Endodermal cell (in vitro differentiated cells): ENCODE measurements around the gene EVI5L. TPM values are rescaled to one million over a fixed set of nuclear protein-coding genes. Genes with fewer than 3 reads are reported as not detected.

ENCODE experiments used
- DNase-seq: peaks from one replicate; pipeline ENCODE4 v3.0.0-alpha.2; 2017
- H3K27ac ChIP-seq: 2 replicates; pipeline ENCODE4 v1.5.1; 2013; ENCODE audit warnings: mild to moderate bottlenecking, low read depth, low read length, moderate library complexity
- H3K27me3 ChIP-seq: 2 replicates; pipeline ENCODE4 v1.6.1; 2013; ENCODE audit warnings: mild to moderate bottlenecking, low read length, moderate library complexity; ENCODE audit not compliant: insufficient read depth, control insufficient read depth, poor library complexity, severe bottlenecking
- H3K36me3 ChIP-seq: 2 replicates; pipeline ENCODE4 v1.7.0; 2013; ENCODE audit warnings: mild to moderate bottlenecking, low read length, moderate library complexity; ENCODE audit not compliant: control insufficient read depth, insufficient read depth
- H3K4me1 ChIP-seq: one replicate; pipeline ENCODE4 v1.7.0; 2013; ENCODE audit warnings: low read length; ENCODE audit not compliant: control insufficient read depth, insufficient read depth
- H3K4me3 ChIP-seq: 2 replicates; pipeline ENCODE4 v1.5.1; 2013; ENCODE audit warnings: mild to moderate bottlenecking, low read length, moderate library complexity
- H3K9ac ChIP-seq: 2 replicates; pipeline ENCODE4 v1.6.1; 2013; ENCODE audit warnings: mild to moderate bottlenecking, low read length, moderate library complexity; ENCODE audit not compliant: poor library complexity, severe bottlenecking; ENCODE audit errors: extremely low read depth
- H3K9me3 ChIP-seq: 2 replicates; pipeline ENCODE4 v1.6.1; 2013; ENCODE audit warnings: mild to moderate bottlenecking, low read length, moderate library complexity; ENCODE audit not compliant: control insufficient read depth
- H3K27ac Mint-ChIP-seq: 2 replicates; pipeline ENCODE4 v1.8.0; 2020; ENCODE audit warnings: mixed read lengths
- H3K27me3 Mint-ChIP-seq: 2 replicates; pipeline ENCODE4 v1.8.0; 2021; ENCODE audit warnings: mild to moderate bottlenecking, mixed read lengths; ENCODE audit not compliant: insufficient read depth
- H3K36me3 Mint-ChIP-seq: 2 replicates; pipeline ENCODE4 v1.8.0; 2020; ENCODE audit warnings: low read depth, mixed read lengths
- H3K4me1 Mint-ChIP-seq: 2 replicates; pipeline ENCODE4 v1.8.0; 2020; ENCODE audit warnings: mixed read lengths
- H3K4me3 Mint-ChIP-seq: 2 replicates; pipeline ENCODE4 v1.8.0; 2020; ENCODE audit warnings: mild to moderate bottlenecking, moderate library complexity, mixed read lengths
- H3K9me3 Mint-ChIP-seq: 2 replicates; pipeline ENCODE4 v1.8.0; 2020; ENCODE audit warnings: mild to moderate bottlenecking, mixed read lengths
- CTCF ChIP-seq: fragments of 200-600 bp; sonication (generic); conservative IDR thresholded peaks from 2 replicates; pipeline ENCODE4 v1.5.0; 2021; ENCODE audit warnings: antibody characterized with exemption, mild to moderate bottlenecking
- WGBS, 2 experiments: methylation state at CpG; one replicate each; pipeline versions ENCODE4 v1.1.5 to v1.1.7; 2013; ENCODE audit warnings: missing lambda C conversion rate in 2 of 2, mixed read lengths in 1 of 2; ENCODE audit not compliant: insufficient coverage in 1 of 2, insufficient read length in 1 of 2; 5-methylcytosine and 5-hydroxymethylcytosine counted together
- total RNA-seq, 2 donors: library from RNA; stranded (reverse); fragmentation: NEBNext Ultra II Directional in 1 of 2; extraction: Animal tissue kit (Norgen Biotek cat#: 25700) in 1 of 2; gene quantifications; 2 replicates in 1 of 2; 3 replicates in 1 of 2; pipeline ENCODE4 v1.2.1, GENCODE V29; 2021

EVI5L gene
- total RNA-seq, 2 donors from 2014 or later: 6.4 to 9.2 TPM

GRCh38 chr19:7894612-7895309, 64.7 kb downstream of the EVI5L start:
- Histone ChIP-seq H3K27me3 (no peaks in the 10 kb centered on the region), H3K4me1 (no peaks in the 10 kb centered on the region), H3K9ac (no peak overlapping the region), H3K9me3 (no peaks in the 10 kb centered on the region), H3K4me3 (no peak overlapping the region), H3K27ac (no peak overlapping the region), H3K36me3 (no peaks in the 10 kb centered on the region)
- Mint-ChIP-seq H3K27me3 (peaks cover 7% of the 10 kb centered on the region), H3K36me3 (peaks cover 9% of the 10 kb centered on the region), H3K27ac (no peak overlapping the region), H3K4me3 (no peak overlapping the region), H3K4me1 (no peaks in the 10 kb centered on the region), H3K9me3 (no peaks in the 10 kb centered on the region)
- no peak for DNase-seq
- 79 to 85% methylated on average over 12 to 18 of the region's 18 CpGs for WGBS, 2 experiments
- peak; percentile 20 for TF ChIP-seq CTCF

- no peak for DNase-seq
- H3K4me3 Mint-ChIP-seq: no peak overlapping the region
Measured at GRCh38 chr19:7895565-7895964, 65.5 kb downstream of the EVI5L start.

GRCh38 chr19:7897292-7897691, 67.3 kb downstream of the EVI5L start:
- Histone ChIP-seq H3K27me3 (no peaks in the 10 kb centered on the region), H3K36me3 (no peaks in the 10 kb centered on the region), H3K4me3 (no peak overlapping the region), H3K9me3 (no peaks in the 10 kb centered on the region), H3K4me1 (no peaks in the 10 kb centered on the region), H3K9ac (no peak overlapping the region), H3K27ac (no peak overlapping the region)
- Mint-ChIP-seq H3K36me3 (peaks cover 9% of the 10 kb centered on the region), H3K27ac (no peak overlapping the region), H3K4me3 (no peak overlapping the region), H3K27me3 (peaks cover 2% of the 10 kb centered on the region), H3K9me3 (no peaks in the 10 kb centered on the region), H3K4me1 (no peaks in the 10 kb centered on the region)
- WGBS, 2 experiments: 95 to 96% methylated on average over 7 to 11 of the region's 11 CpGs
- no peak for DNase-seq
- no peak for TF ChIP-seq CTCF

More at GRCh38 chr19:7895565-7895964, 65.5 kb downstream of the EVI5L start:
- Histone ChIP-seq H3K36me3 (no peaks in the 10 kb centered on the region), H3K4me3 (no peak overlapping the region), H3K9ac (no peak overlapping the region), H3K4me1 (no peaks in the 10 kb centered on the region), H3K9me3 (no peaks in the 10 kb centered on the region), H3K27me3 (no peaks in the 10 kb centered on the region), H3K27ac (no peak overlapping the region)
- Mint-ChIP-seq H3K4me1 (no peaks in the 10 kb centered on the region), H3K36me3 (peaks cover 9% of the 10 kb centered on the region), H3K27me3 (peaks cover 5% of the 10 kb centered on the region), H3K27ac (no peak overlapping the region), H3K9me3 (no peaks in the 10 kb centered on the region)
- WGBS, 2 experiments: 94 to 95% methylated on average over 10 to 13 of the region's 13 CpGs
- no peak for TF ChIP-seq CTCF
